SK-N-SH (cell line): Measurements from ENCODE around the gene PLIN1. TPM values are rescaled to one million over a fixed set of nuclear protein-coding genes. Genes with fewer than 3 reads are reported as not detected.

Experiments
- CTCF ChIA-PET: fragments of 300-600, 350-600 bp; formaldehyde crosslinking; extraction: SDS; loops from one replicate; lab custom pipeline; 2021; lab: Yijun Ruan, JAX
- POLR2A ChIA-PET: fragments of 350-600 bp; sonication (Branson Sonifier 250); formaldehyde crosslinking; extraction: SDS; loops from one replicate; lab custom pipeline; 2020; ENCODE audit warnings: antibody characterized with exemption, inconsistent platforms; lab: Yijun Ruan, JAX
- DNase-seq: peaks from one replicate; pipeline ENCODE4 v3.0.0; 2012
- H2AFZ ChIP-seq: fragments of 200-600 bp; sonication (generic); 2 replicates; pipeline ENCODE4 v1.8.1; 2016; ENCODE audit warnings: antibody characterized with exemption, mild to moderate bottlenecking, low read depth
- H3F3A ChIP-seq: fragments of 200-600 bp; sonication (generic); replicated peaks from 2 replicates; pipeline ENCODE3; 2016; ENCODE audit warnings: antibody characterized with exemption, mild to moderate bottlenecking; ENCODE audit not compliant: insufficient read depth
- H3K27ac ChIP-seq, 2 experiments: fragments of 200-500 bp in 1 of 2; fragments of 200-600 bp in 1 of 2; sonication (Bioruptor generic) in 1 of 2; sonication (generic), shearing (Covaris generic) in 1 of 2; 2 replicates each; pipeline versions ENCODE4 v1.5.1 to v1.6.1; 2014 to 2016; ENCODE audit warnings: low read depth in 2 of 2, inconsistent platforms in 1 of 2, low read length in 1 of 2, mild to moderate bottlenecking in 1 of 2, mixed read lengths in 1 of 2
- H3K27me3 ChIP-seq: fragments of 200-600 bp; sonication (generic), shearing (Covaris generic); 2 replicates; pipeline ENCODE4 v1.6.1; 2016; ENCODE audit warnings: mixed run types; ENCODE audit not compliant: insufficient read depth
- H3K36me3 ChIP-seq, 2 experiments: fragments of 200-500 bp in 1 of 2; fragments of 200-600 bp in 1 of 2; sonication (Bioruptor generic) in 1 of 2; sonication (generic) in 1 of 2; replicated peaks in 1 of 2; 2 replicates each; pipeline versions ENCODE3 to v1.5.1; 2014 to 2016; ENCODE audit warnings: low read length in 1 of 2, mild to moderate bottlenecking in 1 of 2; ENCODE audit not compliant: insufficient read depth in 2 of 2, control insufficient read depth in 1 of 2
- H3K4me1 ChIP-seq, 2 experiments: fragments of 200-500 bp in 1 of 2; fragments of 200-600 bp in 1 of 2; sonication (Bioruptor generic) in 1 of 2; sonication (generic), shearing (Covaris generic) in 1 of 2; 2 replicates each; pipeline versions ENCODE4 v1.5.1 to v1.6.1; 2014 to 2016; ENCODE audit warnings: low read depth in 1 of 2, low read length in 1 of 2, mixed run types in 1 of 2; ENCODE audit not compliant: insufficient read depth in 2 of 2, control insufficient read depth in 1 of 2
- H3K4me2 ChIP-seq: fragments of 200-600 bp; sonication (generic), shearing (Covaris generic); 2 replicates; pipeline ENCODE4 v1.6.1; 2017; ENCODE audit warnings: mixed run types
- H3K4me3 ChIP-seq, 2 experiments: fragments of 200-500 bp in 1 of 2; fragments of 200-600 bp in 1 of 2; sonication (Bioruptor generic) in 1 of 2; sonication (generic), shearing (Covaris generic) in 1 of 2; 2 replicates each; pipeline versions ENCODE4 v1.5.1 to v1.8.1; 2014 to 2016; ENCODE audit warnings: low read depth in 2 of 2, inconsistent platforms in 1 of 2, low read length in 1 of 2, mild to moderate bottlenecking in 1 of 2, mixed read lengths in 1 of 2, moderate library complexity in 1 of 2
- H3K79me2 ChIP-seq: fragments of 200-600 bp; sonication (generic); 2 replicates; pipeline ENCODE4 v1.8.1; 2017; ENCODE audit warnings: mild to moderate bottlenecking; ENCODE audit not compliant: insufficient read depth
- H3K9ac ChIP-seq: fragments of 200-600 bp; sonication (generic); 2 replicates; pipeline ENCODE4 v1.6.1; 2017; ENCODE audit warnings: mixed run types
- H3K9me2 ChIP-seq: fragments of 200-600 bp; sonication (generic); 2 replicates; pipeline ENCODE4 v1.6.1; 2017; ENCODE audit warnings: mixed run types
- H3K9me3 ChIP-seq: fragments of 200-600 bp; sonication (generic); 2 replicates; pipeline ENCODE4 v1.6.1; 2017; ENCODE audit warnings: mixed run types, mild to moderate bottlenecking, moderate library complexity
- H4K20me1 ChIP-seq: fragments of 200-600 bp; sonication (generic); 2 replicates; pipeline ENCODE4 v1.6.1; 2017; ENCODE audit warnings: mild to moderate bottlenecking, mixed run types; ENCODE audit not compliant: insufficient read depth
- ELF1 ChIP-seq: IDR thresholded peaks from 2 replicates; pipeline ENCODE4 v1.4.0; 2012
- EP300 ChIP-seq, 2 experiments: IDR thresholded peaks; 2 replicates each; pipeline versions ENCODE4 v1.4.0 to v1.6.1; 2012; ENCODE audit warnings: borderline replicate concordance in 1 of 2, low read depth in 1 of 2, low read length in 1 of 2
- EZH2phosphoT487 ChIP-seq: fragments of 200-600 bp; sonication (generic); IDR thresholded peaks from 2 replicates; pipeline ENCODE4 v1.6.1; 2017; ENCODE audit warnings: low read depth, mixed run types, mild to moderate bottlenecking, antibody characterized with exemption, moderate library complexity, borderline replicate concordance
- FOSL2 ChIP-seq: IDR thresholded peaks from 2 replicates; pipeline ENCODE4 v1.4.0; 2012; ENCODE audit warnings: low read depth, mild to moderate bottlenecking, moderate library complexity, borderline replicate concordance
- FOXJ3 ChIP-seq: sonication (generic); formaldehyde crosslinking; IDR thresholded peaks from 2 replicates; pipeline ENCODE4 v1.5.1; 2020; ENCODE audit warnings: mild to moderate bottlenecking, missing genetic modification reagents
- GABPA ChIP-seq: IDR thresholded peaks from 2 replicates; pipeline ENCODE4 v1.4.0; 2012; ENCODE audit warnings: low read depth, mild to moderate bottlenecking
- GATA2 ChIP-seq: sonication (generic); formaldehyde crosslinking; IDR thresholded peaks from 2 replicates; pipeline ENCODE4 v1.5.0; 2020; ENCODE audit warnings: mild to moderate bottlenecking, missing genetic modification reagents
- JUND ChIP-seq: IDR thresholded peaks from 2 replicates; pipeline ENCODE4 v1.4.0; 2012
- MAX ChIP-seq: IDR thresholded peaks from 2 replicates; pipeline ENCODE4 v1.4.0; 2012; ENCODE audit warnings: low read depth
- MXI1 ChIP-seq: IDR thresholded peaks from 2 replicates; pipeline ENCODE4 v1.6.1; 2012; ENCODE audit warnings: mild to moderate bottlenecking, low read depth, low read length, improper control_type of control experiment
- NFIC ChIP-seq: IDR thresholded peaks from 2 replicates; pipeline ENCODE4 v1.4.0; 2012; ENCODE audit warnings: borderline replicate concordance
- NRF1 ChIP-seq: IDR thresholded peaks from 2 replicates; pipeline ENCODE4 v1.6.1; 2012; ENCODE audit warnings: low read depth, mild to moderate bottlenecking, low read length
- PBX3 ChIP-seq: IDR thresholded peaks from 2 replicates; pipeline ENCODE4; 2012
- RCOR1 ChIP-seq: fragments of 150-350 bp; IDR thresholded peaks from 2 replicates; pipeline ENCODE4 v1.6.1; 2017; ENCODE audit warnings: antibody characterized with exemption, low read length
- RXRA ChIP-seq: IDR thresholded peaks from 2 replicates; pipeline ENCODE4 v1.4.0; 2012; ENCODE audit warnings: low read depth, mild to moderate bottlenecking, borderline replicate concordance
- SIN3A ChIP-seq: IDR thresholded peaks from 2 replicates; pipeline ENCODE4 v1.6.1; 2012; ENCODE audit warnings: low read depth, mild to moderate bottlenecking, low read length, moderate library complexity, borderline replicate concordance
- TCF12 ChIP-seq: IDR thresholded peaks from 2 replicates; pipeline ENCODE4 v1.4.0; 2012
- TEAD4 ChIP-seq: IDR thresholded peaks from 2 replicates; pipeline ENCODE4 v1.4.0; 2012; ENCODE audit warnings: mild to moderate bottlenecking, borderline replicate concordance; ENCODE audit not compliant: insufficient read depth
- YY1 ChIP-seq: IDR thresholded peaks from 2 replicates; pipeline ENCODE4 v1.4.0; 2012; ENCODE audit warnings: low read depth, mild to moderate bottlenecking
- WGBS: methylation state at CpG from one replicate; pipeline ENCODE4 v1.1.6; 2017; ENCODE audit warnings: low lambda C conversion rate; 5-methylcytosine and 5-hydroxymethylcytosine counted together
- polyA plus RNA-seq, 3 experiments: library from polyadenylated mRNA; depleted of rRNA; stranded (reverse); fragments of >200 nt; gene quantifications; 2 replicates each; pipeline ENCODE4 v1.2.3, GENCODE V29; 2012
- TF ChIP-seq, protein P1 (sequence below): fragments of 200-600 bp; sonication (generic); IDR thresholded peaks from 2 replicates; pipeline ENCODE4 v1.6.1; 2017; ENCODE audit warnings: antibody characterized with exemption, mild to moderate bottlenecking, moderate library complexity
- TF ChIP-seq, protein P2 (sequence below): IDR thresholded peaks from 2 replicates; pipeline ENCODE4 v1.4.0; 2012; ENCODE audit warnings: low read depth, borderline replicate concordance

The PLIN1 gene
- polyA plus RNA-seq, 1 of the 3 experiments (the other 2 are of a cell fraction) = 0.08 TPM

GRCh38 chr15:89695198-89695597 is 16.0 kb upstream of the PLIN1 start:
- DNase-seq = no peak
- Histone ChIP-seq H3K9me2 (no peaks in the 10 kb centered on the region), H4K20me1 (no peaks in the 10 kb centered on the region), H3K9ac (no peak overlapping the region), H3F3A (peaks cover 6% of the 10 kb centered on the region), H3K79me2 (no peaks in the 10 kb centered on the region), H3K9me3 (no peaks in the 10 kb centered on the region), H3K4me1 (no peaks in the 10 kb centered on the region; a peak in 1 of 4 replicates), H3K27me3 (no peaks in the 10 kb centered on the region), H3K4me3 (no peak overlapping the region), H2AFZ (no peak overlapping the region), H3K36me3 (no peaks in the 10 kb centered on the region), H3K4me2 (no peak overlapping the region), H3K27ac (no peak overlapping the region)
- WGBS = 38% methylated on average over 1 of the region's 1 CpG
- TF ChIP-seq PBX3 = no peak
- no peak for TF ChIP-seq GATA2 (CRISPR knock-in tag)
- no peak for TF ChIP-seq TEAD4
- TF ChIP-seq JUND = no peak
- no peak for TF ChIP-seq ELF1
- no peak for TF ChIP-seq GABPA
- no peak for TF ChIP-seq MAX
- POLR2A ChIA-PET = no interaction called here
- CTCF ChIA-PET = no interaction called here

DNA sequence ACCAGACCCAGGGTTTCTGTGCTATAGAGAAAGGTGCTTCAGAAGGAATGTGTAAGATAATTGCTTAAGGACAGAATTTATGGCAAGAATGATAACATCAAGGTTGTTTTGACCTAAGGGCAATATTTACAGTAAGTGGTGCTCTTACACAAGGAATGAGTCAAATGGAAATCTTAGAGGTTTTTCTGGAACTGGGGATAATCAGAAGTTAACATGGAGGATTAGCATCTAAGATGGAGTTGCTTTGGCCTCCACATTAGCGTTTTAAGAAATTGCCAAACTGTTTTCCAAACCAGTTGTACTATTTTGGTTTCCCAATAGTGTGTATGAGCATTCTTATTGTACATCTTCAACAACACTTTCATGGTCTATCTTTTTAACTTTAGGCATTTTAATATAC is 14.5 kb upstream of the PLIN1 start:
- H4K20me1 ChIP-seq = no peaks in the 10 kb centered on the region
- H3K9ac ChIP-seq = no peak overlapping the region
- H3K9me2 ChIP-seq = no peaks in the 10 kb centered on the region
- DNase-seq = no peak
- peaks cover 8% of the 10 kb centered on the region; the same call in 1 of the 2 replicates for H3K79me2 ChIP-seq
- H3K9me3 ChIP-seq = no peaks in the 10 kb centered on the region
- no peaks in the 10 kb centered on the region for H3K36me3 ChIP-seq
- ChIA-PET POLR2A (no interaction called here), CTCF (no interaction called here)
- H3K27ac ChIP-seq = no peak overlapping the region
- no peaks in the 10 kb centered on the region for H3K27me3 ChIP-seq
- peaks cover 6% of the 10 kb centered on the region for H3F3A ChIP-seq
- no peak overlapping the region for H3K4me2 ChIP-seq
- TF ChIP-seq FOXJ3 (CRISPR knock-in tag) (no peak), NRF1 (no peak), RCOR1 (no peak), TEAD4 (no peak), NFIC (no peak), RXRA (no peak), YY1 (no peak), MAX (no peak), TCF12 (no peak), GABPA (no peak), EP300 (IDR thresholded peaks at IDR 0.05; ENCODE audit: borderline replicate concordance in 1 of 2, low read depth in 1 of 2, low read length in 1 of 2) (no peak), MXI1 (no peak), SIN3A (no peak), FOSL2 (no peak), EZH2phosphoT487 (no peak)
- TF ChIP-seq, protein P1, sequence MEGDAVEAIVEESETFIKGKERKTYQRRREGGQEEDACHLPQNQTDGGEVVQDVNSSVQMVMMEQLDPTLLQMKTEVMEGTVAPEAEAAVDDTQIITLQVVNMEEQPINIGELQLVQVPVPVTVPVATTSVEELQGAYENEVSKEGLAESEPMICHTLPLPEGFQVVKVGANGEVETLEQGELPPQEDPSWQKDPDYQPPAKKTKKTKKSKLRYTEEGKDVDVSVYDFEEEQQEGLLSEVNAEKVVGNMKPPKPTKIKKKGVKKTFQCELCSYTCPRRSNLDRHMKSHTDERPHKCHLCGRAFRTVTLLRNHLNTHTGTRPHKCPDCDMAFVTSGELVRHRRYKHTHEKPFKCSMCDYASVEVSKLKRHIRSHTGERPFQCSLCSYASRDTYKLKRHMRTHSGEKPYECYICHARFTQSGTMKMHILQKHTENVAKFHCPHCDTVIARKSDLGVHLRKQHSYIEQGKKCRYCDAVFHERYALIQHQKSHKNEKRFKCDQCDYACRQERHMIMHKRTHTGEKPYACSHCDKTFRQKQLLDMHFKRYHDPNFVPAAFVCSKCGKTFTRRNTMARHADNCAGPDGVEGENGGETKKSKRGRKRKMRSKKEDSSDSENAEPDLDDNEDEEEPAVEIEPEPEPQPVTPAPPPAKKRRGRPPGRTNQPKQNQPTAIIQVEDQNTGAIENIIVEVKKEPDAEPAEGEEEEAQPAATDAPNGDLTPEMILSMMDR = no peak
- TF ChIP-seq, protein P2, sequence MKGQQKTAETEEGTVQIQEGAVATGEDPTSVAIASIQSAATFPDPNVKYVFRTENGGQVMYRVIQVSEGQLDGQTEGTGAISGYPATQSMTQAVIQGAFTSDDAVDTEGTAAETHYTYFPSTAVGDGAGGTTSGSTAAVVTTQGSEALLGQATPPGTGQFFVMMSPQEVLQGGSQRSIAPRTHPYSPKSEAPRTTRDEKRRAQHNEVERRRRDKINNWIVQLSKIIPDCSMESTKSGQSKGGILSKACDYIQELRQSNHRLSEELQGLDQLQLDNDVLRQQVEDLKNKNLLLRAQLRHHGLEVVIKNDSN = no peak
- H3K4me3 ChIP-seq = no peak overlapping the region
- H3K4me1 ChIP-seq = no peaks in the 10 kb centered on the region; a peak in 2 of 4 replicates
- H2AFZ ChIP-seq = no peak overlapping the region
- 24% methylated on average over 1 of the region's 1 CpG for WGBS
